ENCODE results near the gene ITGBL1.

The ITGBL1 gene

DNA sequence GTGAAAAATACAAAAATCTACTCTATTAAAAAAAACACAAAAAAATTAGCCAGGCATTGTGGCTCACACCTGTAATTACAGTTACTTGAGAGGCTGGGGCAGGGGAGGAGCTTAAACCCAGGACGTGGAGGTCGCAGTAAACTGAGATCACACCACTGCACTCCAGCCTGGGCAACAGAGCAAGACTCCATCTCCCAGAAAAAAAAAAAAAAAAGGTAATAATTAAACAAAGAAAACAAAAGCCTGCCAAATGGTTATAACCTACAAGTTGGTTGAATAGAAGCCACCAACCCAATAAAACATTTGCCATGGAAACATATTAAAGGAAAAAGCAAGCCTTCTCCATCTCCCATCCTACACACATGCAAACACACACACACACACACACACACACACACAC lies 255.2 kb downstream of the ITGBL1 start:
- DNase-seq: no peak

DNA sequence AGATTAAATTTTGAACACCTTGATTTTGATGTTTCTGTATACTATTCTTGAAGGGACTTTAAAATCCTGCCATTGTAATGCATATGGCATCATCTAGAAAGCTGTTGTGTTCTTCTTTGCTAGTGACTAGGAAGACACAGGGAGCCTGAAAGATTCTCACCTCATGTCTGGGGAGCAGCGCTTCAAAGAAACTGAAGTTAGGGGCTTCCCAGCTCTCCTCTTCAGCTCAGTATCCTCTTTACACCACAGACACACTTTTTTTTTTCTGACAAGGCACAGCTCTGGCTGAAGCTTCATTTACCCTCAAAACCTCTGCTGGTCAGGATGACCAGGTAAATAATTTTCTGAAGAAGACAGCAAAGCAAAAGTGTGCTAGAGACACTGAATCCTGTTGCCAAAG lies 255.6 kb downstream of the ITGBL1 start:
- DNase-seq: no peak

DNA sequence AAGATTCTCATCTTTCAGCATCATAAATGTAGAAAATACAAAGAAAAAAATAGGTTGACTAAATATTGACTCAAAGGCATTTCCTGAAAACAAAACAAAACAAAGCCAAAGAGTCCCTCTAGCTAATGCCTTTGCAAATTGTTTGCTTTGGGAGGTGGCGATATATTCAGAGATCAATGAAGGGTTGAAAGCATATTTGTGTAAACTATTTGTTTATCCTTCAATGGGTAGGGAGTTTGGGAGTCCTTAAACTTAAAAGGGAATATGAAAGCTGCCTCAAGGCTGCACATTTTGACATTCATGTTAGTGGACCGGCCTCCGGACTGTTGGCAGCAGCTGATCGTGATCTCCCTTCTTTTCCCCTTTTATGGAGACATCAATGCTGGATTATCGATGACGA lies 257.5 kb downstream of the ITGBL1 start:
- DNase-seq: no peak

DNA sequence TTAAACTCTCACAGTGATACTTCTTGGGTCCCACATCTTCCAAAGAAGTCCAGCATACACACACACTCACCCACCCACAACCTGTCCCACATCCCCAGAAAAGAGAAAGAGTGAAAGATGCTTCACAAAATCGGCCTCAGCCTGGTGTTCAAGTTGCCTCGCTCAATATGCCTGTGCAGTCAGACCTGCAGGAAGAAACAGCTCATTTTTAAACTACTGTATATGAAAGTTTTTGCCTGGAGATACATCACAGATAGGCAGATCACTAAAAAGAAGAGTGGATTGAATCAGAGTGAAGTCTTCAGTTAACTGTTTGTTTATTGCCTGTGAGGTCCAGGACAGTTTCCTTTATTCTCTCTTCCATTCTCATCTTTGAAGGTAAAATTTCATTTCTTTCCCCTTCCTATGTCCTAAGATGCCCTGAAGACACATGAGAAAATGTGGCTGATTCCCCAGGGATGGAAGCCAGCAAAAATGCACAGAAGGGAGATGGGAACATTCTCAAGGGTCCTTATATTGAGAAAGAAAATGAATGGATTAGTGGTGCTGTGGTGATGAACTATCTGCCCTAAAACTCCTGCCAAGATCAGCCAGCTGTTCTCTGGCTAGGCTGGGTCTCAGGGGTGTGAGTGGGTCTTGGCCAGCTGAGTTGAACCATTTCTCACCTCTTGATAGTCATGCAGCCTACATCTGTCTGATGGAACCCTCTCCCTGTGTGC lies 259.0 kb downstream of the ITGBL1 start:
- DNase-seq: no peak

GRCh38 chr13:101712026-101712348 lies 259.5 kb downstream of the ITGBL1 start:
- no peak for DNase-seq

DNA sequence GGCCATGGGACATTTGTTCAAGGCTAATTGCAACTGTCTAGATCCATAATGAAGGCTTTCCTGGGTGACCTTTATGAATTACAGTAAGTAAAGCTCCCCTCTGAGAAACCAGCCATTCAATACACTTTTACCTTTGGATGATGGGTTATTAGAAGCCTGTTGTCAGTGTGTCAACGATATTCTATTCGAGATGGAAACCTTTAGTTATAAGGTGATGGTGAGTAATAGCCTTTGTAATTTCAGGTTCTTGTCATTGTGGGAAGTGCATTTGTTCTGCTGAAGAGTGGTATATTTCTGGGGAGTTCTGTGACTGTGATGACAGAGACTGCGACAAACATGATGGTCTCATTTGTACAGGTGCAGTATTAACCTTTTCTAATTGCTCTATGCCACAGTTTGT lies 261.7 kb downstream of the ITGBL1 start:
- no peak for DNase-seq

DNA sequence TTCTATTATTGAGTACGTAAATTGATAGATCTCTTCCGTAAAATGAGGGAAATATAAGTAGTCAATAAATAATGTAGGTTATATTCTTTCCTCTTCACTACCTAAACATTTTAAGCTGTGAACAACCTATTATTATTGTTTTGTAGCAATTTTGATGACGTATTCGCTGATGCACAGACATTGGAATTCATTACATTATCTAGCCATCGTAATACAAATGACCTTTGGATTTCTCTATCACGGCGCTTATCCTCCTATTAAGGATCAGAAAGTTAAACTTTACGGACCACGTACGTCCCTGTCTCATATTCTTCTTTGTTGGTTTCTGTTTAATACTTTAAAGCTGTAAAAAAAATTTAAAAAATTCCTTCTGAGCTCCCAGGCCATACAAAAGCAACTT lies 264.9 kb downstream of the ITGBL1 start:
- DNase-seq: no peak

- no peak for DNase-seq
Measured at GRCh38 chr13:101718496-101718895, 266.0 kb downstream of the ITGBL1 start.

- DNase-seq: no peak
Measured at GRCh38 chr13:101726681-101727080, 274.2 kb downstream of the ITGBL1 start.

DNA sequence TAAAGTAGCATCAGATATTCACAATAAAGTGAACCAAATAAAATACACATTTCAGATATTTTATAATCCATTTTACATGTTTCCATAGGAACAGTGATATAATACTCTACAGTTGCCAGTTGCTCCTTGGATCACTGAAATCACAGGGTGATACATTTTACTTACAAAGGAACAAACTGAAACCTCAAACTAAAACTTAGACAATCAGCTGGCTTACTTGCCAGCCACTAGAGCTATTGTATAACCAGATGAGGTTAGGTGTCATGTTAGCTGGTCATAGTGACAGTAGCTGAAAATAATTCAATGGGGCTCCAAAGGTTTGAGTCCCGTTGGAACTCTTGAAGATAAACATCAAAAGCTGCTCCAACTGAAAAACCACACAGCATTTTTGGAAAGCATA lies 274.6 kb downstream of the ITGBL1 start:
- no peak for DNase-seq

DNA sequence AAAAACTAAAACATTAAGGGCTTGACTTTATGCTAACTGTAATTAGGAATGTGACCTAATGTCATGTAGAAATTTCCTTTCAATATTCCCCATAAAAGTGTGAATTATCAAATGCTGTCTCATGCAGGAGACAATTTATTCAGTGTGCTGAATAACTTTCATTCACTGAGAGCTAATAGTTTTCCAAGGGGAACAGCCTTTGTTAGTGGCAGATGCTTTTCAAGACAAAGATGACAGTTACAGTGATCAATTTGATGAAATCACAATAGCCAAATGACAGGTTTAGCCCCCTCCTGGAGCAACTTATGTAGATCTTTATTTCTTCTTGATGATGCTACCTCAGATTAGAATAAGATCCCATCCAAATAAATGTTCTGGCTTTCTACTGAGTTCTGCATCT lies 275.5 kb downstream of the ITGBL1 start:
- no peak for DNase-seq

DNA sequence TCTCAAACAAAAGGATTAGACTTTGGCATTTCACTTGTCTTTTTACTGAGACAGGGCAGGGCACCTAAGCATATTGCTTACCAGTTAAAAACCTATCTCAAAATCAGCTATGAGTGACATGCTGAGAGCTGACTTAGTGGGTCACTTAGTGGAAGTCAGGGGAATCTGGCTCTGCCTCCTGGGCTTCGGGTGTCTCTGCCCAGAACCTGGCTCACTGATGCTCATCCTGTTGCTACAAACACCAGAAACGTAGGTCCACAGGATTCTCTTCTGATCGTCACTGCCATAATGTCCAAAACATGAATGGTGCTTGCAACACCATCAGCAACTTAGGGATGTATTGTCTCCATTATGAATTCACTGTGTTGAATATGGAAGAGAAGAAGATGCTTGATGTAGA lies 276.1 kb downstream of the ITGBL1 start:
- DNase-seq: no peak

- no peak for DNase-seq
Measured at GRCh38 chr13:101730420-101731000, 278.0 kb downstream of the ITGBL1 start.

GRCh38 chr13:101736566-101736965 lies 284.1 kb downstream of the ITGBL1 start:
- no peak for DNase-seq

- DNase-seq: no peak
Measured at GRCh38 chr13:101738336-101738735, 285.9 kb downstream of the ITGBL1 start.

- DNase-seq: no peak
Measured at GRCh38 chr13:101739382-101740178, 287.1 kb downstream of the ITGBL1 start.

DNA sequence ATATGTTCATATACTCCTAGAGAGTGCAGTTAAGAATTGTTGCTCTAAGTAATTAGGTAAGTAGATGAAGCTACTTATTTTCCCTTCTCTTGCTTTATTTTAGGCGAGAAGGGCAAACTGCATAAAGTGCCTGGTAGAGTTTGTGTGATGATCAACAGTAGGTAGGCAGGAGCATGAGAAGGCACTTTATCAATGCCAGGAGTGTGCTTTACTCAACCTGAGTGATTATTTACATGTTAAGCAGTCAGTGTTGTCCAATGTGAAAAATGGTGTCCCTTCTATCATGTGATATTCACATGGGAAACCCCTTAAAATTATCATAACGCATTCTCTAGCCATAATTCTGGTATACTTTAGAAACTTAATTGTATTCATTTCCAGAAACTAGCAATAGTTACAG lies 294.0 kb downstream of the ITGBL1 start:
- no peak for DNase-seq

GRCh38 chr13:101747039-101747438 lies 294.6 kb downstream of the ITGBL1 start:
- no peak for DNase-seq

- no peak for DNase-seq
Measured at GRCh38 chr13:101749584-101749983, 297.1 kb downstream of the ITGBL1 start.

- no peak for DNase-seq
Measured at GRCh38 chr13:101751488-101751887, 299.0 kb downstream of the ITGBL1 start.

GRCh38 chr13:101752432-101752831 lies 300.0 kb downstream of the ITGBL1 start:
- DNase-seq: no peak

- DNase-seq: no peak
Measured at GRCh38 chr13:101755228-101755887, 302.9 kb downstream of the ITGBL1 start.

- peak; percentile 48 for DNase-seq
Measured at GRCh38 chr13:101757446-101758039, 305.1 kb downstream of the ITGBL1 start.
